ENCODE data around the gene NGEF.
"Not testable (repeated sequence)": the region's sequence is repeated elsewhere in the genome, so short reads cannot be mapped to it uniquely, and the experiment has no call there.

The NGEF gene

GRCh38 chr2:233020454-233020853 lies 7.4 kb upstream of the NGEF start:
- no peak for DNase-seq

GRCh38 chr2:233019610-233020009 lies 6.6 kb upstream of the NGEF start:
- not testable (repeated sequence) for DNase-seq

GRCh38 chr2:233017947-233018346 lies 4.9 kb upstream of the NGEF start:
- no peak for DNase-seq

GRCh38 chr2:233015019-233015645 lies 2.1 kb upstream of the NGEF start:
- DNase-seq = no peak

GRCh38 chr2:233013650-233014049 lies 594 bp upstream of the NGEF start:
- no peak for DNase-seq

GRCh38 chr2:233012301-233012971 lies 620 bp downstream of the NGEF start:
- no peak for DNase-seq

- DNase-seq = no peak
Measured at GRCh38 chr2:233011702-233012131, 1.3 kb downstream of the NGEF start.

GRCh38 chr2:233011268-233011650 lies 1.8 kb downstream of the NGEF start:
- DNase-seq = no peak

GRCh38 chr2:233010569-233011267 lies 2.3 kb downstream of the NGEF start:
- no peak for DNase-seq

GRCh38 chr2:233009661-233010060 lies 3.4 kb downstream of the NGEF start:
- no peak for DNase-seq

- DNase-seq = no peak
Measured at GRCh38 chr2:233007739-233008138, 5.3 kb downstream of the NGEF start.

GRCh38 chr2:233007270-233007669 lies 5.8 kb downstream of the NGEF start:
- DNase-seq = no peak

GRCh38 chr2:233006648-233007047 lies 6.4 kb downstream of the NGEF start:
- DNase-seq = no peak

GRCh38 chr2:233005096-233005495 lies 8.0 kb downstream of the NGEF start:
- DNase-seq = no peak

- no peak for DNase-seq
Measured at GRCh38 chr2:233003658-233004555, 9.1 kb downstream of the NGEF start.

GRCh38 chr2:233002829-233003657 lies 10.0 kb downstream of the NGEF start:
- no peak for DNase-seq

- DNase-seq = no peak
Measured at GRCh38 chr2:233000886-233001750, 11.9 kb downstream of the NGEF start.

GRCh38 chr2:232999354-232999753 lies 13.7 kb downstream of the NGEF start:
- DNase-seq = no peak

GRCh38 chr2:232998666-232998985 lies 14.4 kb downstream of the NGEF start:
- no peak for DNase-seq

GRCh38 chr2:232997749-232998665 lies 15.0 kb downstream of the NGEF start:
- DNase-seq = no peak

All from NCI-H1694 treated with DMSO at 0.1 percent for 48 hours (cell line).